Measurements from ENCODE around the gene FAM222A. TPM values are rescaled to one million over a fixed set of nuclear protein-coding genes. Genes with fewer than 3 reads are reported as not detected.

The FAM222A gene
- total and polyA plus RNA-seq, 2 experiments from 2014 or later = 0.97 TPM; not detected in 1

DNA sequence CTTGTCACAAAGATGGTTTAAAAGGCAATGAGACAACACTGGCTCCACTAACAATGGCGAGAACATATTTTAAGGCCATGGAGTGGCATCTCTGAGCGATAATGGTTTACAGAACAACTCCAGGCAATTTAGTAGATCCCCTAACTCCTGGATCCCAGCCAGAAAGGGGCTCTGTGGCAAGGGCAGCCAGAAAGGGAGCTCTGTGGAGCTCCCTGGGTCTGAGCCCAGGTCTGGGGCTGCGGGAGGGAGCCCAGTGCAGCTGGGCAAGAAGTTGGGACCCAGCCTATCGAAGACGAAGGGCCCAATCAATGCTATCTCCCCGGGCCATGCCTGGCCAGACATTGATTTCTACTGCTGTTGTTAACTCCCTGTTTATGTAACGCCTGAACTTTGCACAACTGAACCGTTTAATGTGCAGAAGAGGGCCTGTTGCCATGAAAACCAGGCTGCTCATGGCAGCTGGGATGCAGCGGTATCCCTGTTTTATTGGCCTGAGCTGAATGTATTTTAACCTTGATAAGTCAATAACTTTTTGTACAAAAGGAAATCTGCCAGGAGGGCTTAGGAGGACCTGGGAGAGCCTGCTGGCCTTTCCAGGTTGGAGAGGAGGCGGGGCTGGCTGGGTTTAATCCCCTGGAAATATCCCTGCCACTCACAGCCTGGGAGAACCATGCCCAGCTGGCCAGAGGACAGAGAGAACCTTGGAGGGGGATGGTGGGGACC lies 6.7 kb upstream of the FAM222A start:
- H4K20me1 ChIP-seq (ENCODE audit: insufficient read depth) = no peaks in the 10 kb centered on the region
- peaks cover 6% of the 10 kb centered on the region for H3K27me3 ChIP-seq (replicated peaks; ENCODE audit: insufficient read depth)
- H3K79me2 ChIP-seq (ENCODE audit: insufficient read depth) = no peaks in the 10 kb centered on the region
- no peak overlapping the region for H3K4me3 ChIP-seq
- in situ Hi-C loops (cut with MboI) = no loop called here
- no peak overlapping the region for H3K27ac ChIP-seq
- no peaks in the 10 kb centered on the region for H3K4me1 ChIP-seq (ENCODE audit: insufficient read depth)
- H3K4me2 ChIP-seq (ENCODE audit: unreplicated experiment) = no peak overlapping the region
- no peaks in the 10 kb centered on the region for H3F3A ChIP-seq (ENCODE audit: insufficient read depth)
- H3K36me3 ChIP-seq (ENCODE audit: low read depth) = no peaks in the 10 kb centered on the region
- TF ChIP-seq EZH2 (IDR thresholded peaks at IDR 0.05; ENCODE audit: insufficient read depth, poor library complexity, severe bottlenecking) (no peak), EZH2phosphoT487 (IDR thresholded peaks at IDR 0.05; ENCODE audit: insufficient read depth, low read depth) (no peak)
- 38 to 44% methylated on average over 10 of the region's 10 CpGs for WGBS, 2 experiments (ENCODE audit: low coverage in 1 of 2, low lambda C conversion rate in 2 of 2, missing lambda C conversion rate in 2 of 2)
- H3K9me2 ChIP-seq (ENCODE audit: insufficient read depth) = no peaks in the 10 kb centered on the region
- no peaks in the 10 kb centered on the region for H3K9me3 ChIP-seq (ENCODE audit: low read depth)
- H3K9ac ChIP-seq = no peak overlapping the region
- DNase-seq = no peak
- no peak overlapping the region for H2AFZ ChIP-seq

DNA sequence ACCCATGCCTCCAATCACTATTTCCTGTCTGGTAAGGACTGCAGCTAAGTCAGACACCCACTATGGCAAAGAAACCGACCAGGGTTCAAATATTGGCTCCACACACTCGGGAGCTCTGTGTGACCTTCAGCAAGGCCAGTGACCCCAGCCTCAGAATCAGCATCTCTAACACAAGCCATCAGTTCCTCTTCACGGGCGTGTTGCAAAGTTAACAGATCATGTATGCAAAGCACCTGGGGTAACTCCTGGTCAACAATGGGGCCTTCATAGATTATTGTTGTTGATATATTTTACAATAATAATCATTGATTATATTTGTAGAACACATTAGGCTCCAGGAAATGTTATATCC lies 6.2 kb upstream of the FAM222A start:
- no peaks in the 10 kb centered on the region for H4K20me1 ChIP-seq (ENCODE audit: insufficient read depth)
- no peak for TF ChIP-seq EZH2 (IDR thresholded peaks at IDR 0.05; ENCODE audit: insufficient read depth, poor library complexity, severe bottlenecking)
- TF ChIP-seq EZH2phosphoT487 (IDR thresholded peaks at IDR 0.05; ENCODE audit: insufficient read depth, low read depth) = no peak
- H3K4me3 ChIP-seq = no peak overlapping the region
- no peaks in the 10 kb centered on the region for H3K9me2 ChIP-seq (ENCODE audit: insufficient read depth)
- H3K79me2 ChIP-seq (ENCODE audit: insufficient read depth) = no peaks in the 10 kb centered on the region
- H3F3A ChIP-seq (ENCODE audit: insufficient read depth) = no peaks in the 10 kb centered on the region
- 50 to 57% methylated on average over 4 of the region's 4 CpGs for WGBS, 2 experiments (ENCODE audit: low coverage in 1 of 2, low lambda C conversion rate in 2 of 2, missing lambda C conversion rate in 2 of 2)
- no peak overlapping the region for H3K27ac ChIP-seq
- H3K9me3 ChIP-seq (ENCODE audit: low read depth) = no peaks in the 10 kb centered on the region
- in situ Hi-C loops (cut with MboI) = no loop called here
- H2AFZ ChIP-seq = no peak overlapping the region
- no peaks in the 10 kb centered on the region for H3K36me3 ChIP-seq (ENCODE audit: low read depth)
- peaks cover 12% of the 10 kb centered on the region for H3K27me3 ChIP-seq (replicated peaks; ENCODE audit: insufficient read depth)
- H3K4me2 ChIP-seq (ENCODE audit: unreplicated experiment) = no peak overlapping the region
- no peaks in the 10 kb centered on the region for H3K4me1 ChIP-seq (ENCODE audit: insufficient read depth)
- H3K9ac ChIP-seq = no peak overlapping the region
- no peak for DNase-seq

DNA sequence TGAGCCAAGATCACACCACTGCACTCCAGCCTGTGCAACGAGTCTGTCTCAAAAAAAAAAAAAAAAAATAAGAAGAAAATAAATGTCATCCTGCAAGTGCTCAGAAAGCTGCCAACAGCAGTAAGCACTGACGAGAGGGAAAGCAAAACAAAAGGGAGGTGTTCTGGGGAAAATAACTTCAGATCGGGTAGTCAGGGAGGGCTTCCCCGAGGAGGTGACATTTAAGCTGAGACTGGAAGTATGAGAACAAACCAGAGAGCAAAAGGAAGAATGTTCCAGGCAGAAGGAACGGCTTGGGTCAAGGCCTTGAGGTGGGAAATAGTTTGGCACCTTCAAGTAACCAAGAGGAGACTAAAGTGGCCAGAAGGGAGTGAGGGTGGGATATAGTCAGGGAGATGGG lies 4.7 kb upstream of the FAM222A start:
- H4K20me1 ChIP-seq (ENCODE audit: insufficient read depth) = no peaks in the 10 kb centered on the region
- 54 to 56% methylated on average over 4 to 5 of the region's 5 CpGs for WGBS, 2 experiments (ENCODE audit: low coverage in 1 of 2, low lambda C conversion rate in 2 of 2, missing lambda C conversion rate in 2 of 2)
- no peaks in the 10 kb centered on the region for H3K9me2 ChIP-seq (ENCODE audit: insufficient read depth)
- TF ChIP-seq EZH2 (IDR thresholded peaks at IDR 0.05; ENCODE audit: insufficient read depth, poor library complexity, severe bottlenecking) (no peak), EZH2phosphoT487 (IDR thresholded peaks at IDR 0.05; ENCODE audit: insufficient read depth, low read depth) (no peak)
- no peaks in the 10 kb centered on the region for H3K9me3 ChIP-seq (ENCODE audit: low read depth)
- in situ Hi-C loops (cut with MboI) = no loop called here
- H3K4me2 ChIP-seq (ENCODE audit: unreplicated experiment) = no peak overlapping the region
- no peaks in the 10 kb centered on the region for H3K4me1 ChIP-seq (ENCODE audit: insufficient read depth)
- H3K27ac ChIP-seq = no peak overlapping the region
- H3K4me3 ChIP-seq = no peak overlapping the region
- H3K36me3 ChIP-seq (ENCODE audit: low read depth) = no peaks in the 10 kb centered on the region
- H3K9ac ChIP-seq = no peak overlapping the region
- no peaks in the 10 kb centered on the region for H3F3A ChIP-seq (ENCODE audit: insufficient read depth)
- no peaks in the 10 kb centered on the region for H3K79me2 ChIP-seq (ENCODE audit: insufficient read depth)
- no peak for DNase-seq
- H3K27me3 ChIP-seq (replicated peaks; ENCODE audit: insufficient read depth) = peaks cover 18% of the 10 kb centered on the region
- H2AFZ ChIP-seq = no peak overlapping the region

DNA sequence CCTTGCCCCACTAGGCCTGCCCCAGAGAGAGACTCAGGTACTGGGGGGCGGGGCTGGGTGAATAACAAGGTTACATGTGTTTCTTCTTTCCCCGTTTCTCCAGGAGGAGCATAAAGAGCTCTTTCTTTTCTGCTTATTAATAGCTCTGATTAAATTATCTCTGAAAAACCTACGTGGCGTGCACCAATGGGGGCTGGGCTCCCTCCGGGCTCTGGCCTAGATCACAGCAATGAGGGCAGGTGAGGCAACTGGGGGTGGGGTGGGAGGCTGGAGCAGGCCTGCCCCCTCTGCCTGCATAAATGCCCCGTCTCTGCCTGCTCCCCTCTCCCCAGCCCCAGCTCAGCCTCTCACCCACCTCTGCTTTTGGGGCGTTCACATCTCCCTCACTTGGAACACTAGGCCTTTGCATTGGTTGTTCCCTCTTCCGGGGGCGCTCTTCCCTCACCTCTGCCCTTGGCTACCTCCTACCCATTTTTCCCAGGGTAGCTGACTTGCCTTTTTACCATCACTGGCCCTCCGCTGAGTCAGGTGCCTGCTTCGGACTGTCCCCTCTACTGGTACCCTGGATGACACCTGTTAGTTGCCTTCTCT lies 4.1 kb upstream of the FAM222A start:
- Histone ChIP-seq H3K27me3 (replicated peaks; ENCODE audit: insufficient read depth) (peaks cover 18% of the 10 kb centered on the region), H3K9me3 (ENCODE audit: low read depth) (no peaks in the 10 kb centered on the region), H3K4me1 (ENCODE audit: insufficient read depth) (no peaks in the 10 kb centered on the region), H3K4me3 (no peak overlapping the region), H3K9ac (no peak overlapping the region), H2AFZ (no peak overlapping the region), H3K27ac (no peak overlapping the region), H3K36me3 (ENCODE audit: low read depth) (no peaks in the 10 kb centered on the region), H3F3A (ENCODE audit: insufficient read depth) (no peaks in the 10 kb centered on the region), H3K9me2 (ENCODE audit: insufficient read depth) (no peaks in the 10 kb centered on the region), H3K79me2 (ENCODE audit: insufficient read depth) (no peaks in the 10 kb centered on the region), H3K4me2 (ENCODE audit: unreplicated experiment) (no peak overlapping the region), H4K20me1 (ENCODE audit: insufficient read depth) (no peaks in the 10 kb centered on the region)
- 67 to 68% methylated on average over 9 to 11 of the region's 11 CpGs for WGBS, 2 experiments (ENCODE audit: low coverage in 1 of 2, low lambda C conversion rate in 2 of 2, missing lambda C conversion rate in 2 of 2)
- TF ChIP-seq EZH2 (IDR thresholded peaks at IDR 0.05; ENCODE audit: insufficient read depth, poor library complexity, severe bottlenecking) = no peak
- TF ChIP-seq EZH2phosphoT487 (IDR thresholded peaks at IDR 0.05; ENCODE audit: insufficient read depth, low read depth) = no peak
- in situ Hi-C loops (cut with MboI) = no loop called here
- DNase-seq = no peak

Measured in GM23248 (cell line).